Hepatocyte (in vitro differentiated cells): ENCODE results near the gene SLC9A7. TPM values are rescaled to one million over a fixed set of nuclear protein-coding genes. Genes with fewer than 3 reads are reported as not detected.

Experiments used
- DNase-seq: peaks from one replicate; pipeline ENCODE4 v3.0.0-alpha.2; 2016; ENCODE audit warnings: low spot score
- H2AFZ ChIP-seq: fragments of 200-600 bp; sonication (generic); 2 replicates; pipeline ENCODE4 v1.6.0; 2016; ENCODE audit warnings: antibody characterized with exemption, mild to moderate bottlenecking
- H3K27ac ChIP-seq: fragments of 200-600 bp; sonication (generic); 2 replicates; pipeline ENCODE4 v1.5.1; 2016; ENCODE audit warnings: mild to moderate bottlenecking
- H3K27me3 ChIP-seq: fragments of 200-600 bp; sonication (generic); 2 replicates; pipeline ENCODE4 v1.6.1; 2016
- H3K36me3 ChIP-seq: fragments of 200-600 bp; sonication (generic); replicated peaks from 2 replicates; pipeline ENCODE4 v1.5.1; 2016; ENCODE audit warnings: low read depth; ENCODE audit not compliant: insufficient read depth
- H3K4me1 ChIP-seq: fragments of 200-600 bp; sonication (generic); 2 replicates; pipeline ENCODE4 v1.5.1; 2016; ENCODE audit warnings: mild to moderate bottlenecking, moderate library complexity; ENCODE audit not compliant: insufficient read depth
- H3K4me2 ChIP-seq: fragments of 200-600 bp; sonication (generic); 2 replicates; pipeline ENCODE4 v1.6.0; 2016
- H3K4me3 ChIP-seq: fragments of 200-600 bp; sonication (generic); 2 replicates; pipeline ENCODE4 v1.5.1; 2016; ENCODE audit warnings: mild to moderate bottlenecking
- H3K79me2 ChIP-seq: fragments of 200-600 bp; sonication (generic); 2 replicates; pipeline ENCODE4 v1.6.0; 2017; ENCODE audit warnings: mild to moderate bottlenecking
- H3K9me2 ChIP-seq: fragments of 200-600 bp; sonication (generic); replicated peaks from 2 replicates; pipeline ENCODE4 v1.6.0; 2017; ENCODE audit warnings: mild to moderate bottlenecking; ENCODE audit not compliant: insufficient read depth
- H3K9me3 ChIP-seq: fragments of 200-600 bp; sonication (generic); 2 replicates; pipeline ENCODE4 v1.5.1; 2016; ENCODE audit warnings: low read depth, mild to moderate bottlenecking
- H4K20me1 ChIP-seq: fragments of 200-600 bp; sonication (generic); 2 replicates; pipeline ENCODE4 v1.6.0; 2016; ENCODE audit warnings: mild to moderate bottlenecking; ENCODE audit not compliant: insufficient read depth, poor library complexity, severe bottlenecking
- CTCF ChIP-seq: fragments of 200-600 bp; sonication (generic); IDR thresholded peaks from 2 replicates; pipeline ENCODE4 v1.5.1; 2016; ENCODE audit warnings: antibody characterized with exemption, mild to moderate bottlenecking; ENCODE audit not compliant: poor library complexity
- EZH2 ChIP-seq: fragments of 200-600 bp; sonication (generic); IDR thresholded peaks from 2 replicates; pipeline ENCODE4 v1.6.1; 2016; ENCODE audit warnings: antibody characterized with exemption, mild to moderate bottlenecking, borderline replicate concordance
- EZH2phosphoT487 ChIP-seq: fragments of 200-600 bp; sonication (generic); IDR thresholded peaks from one replicate; pipeline ENCODE4 v1.6.1; 2018; ENCODE audit warnings: antibody characterized with exemption, mild to moderate bottlenecking, low read depth, moderate library complexity; ENCODE audit not compliant: unreplicated experiment, severe bottlenecking
- WGBS: methylation state at CpG from one replicate; pipeline ENCODE4 v1.1.6; 2016; ENCODE audit warnings: low lambda C conversion rate; ENCODE audit errors: missing lambda C conversion rate; 5-methylcytosine and 5-hydroxymethylcytosine counted together
- polyA plus RNA-seq: library from polyadenylated mRNA; unstranded; fragments of >200 nt; fragmentation: Nextera tagmentation; extraction: Ambion mirVana; gene quantifications from 2 replicates; pipeline ENCODE4 v1.2.1, GENCODE V29; 2016
- total RNA-seq: library from RNA; depleted of rRNA; stranded (reverse); fragments of >200 nt; gene quantifications from 2 replicates; pipeline ENCODE4 v1.2.3, GENCODE V29; 2014

SLC9A7 gene
- total and polyA plus RNA-seq, 2 experiments from 2014 or later: 3.6 to 8.1 TPM

DNA sequence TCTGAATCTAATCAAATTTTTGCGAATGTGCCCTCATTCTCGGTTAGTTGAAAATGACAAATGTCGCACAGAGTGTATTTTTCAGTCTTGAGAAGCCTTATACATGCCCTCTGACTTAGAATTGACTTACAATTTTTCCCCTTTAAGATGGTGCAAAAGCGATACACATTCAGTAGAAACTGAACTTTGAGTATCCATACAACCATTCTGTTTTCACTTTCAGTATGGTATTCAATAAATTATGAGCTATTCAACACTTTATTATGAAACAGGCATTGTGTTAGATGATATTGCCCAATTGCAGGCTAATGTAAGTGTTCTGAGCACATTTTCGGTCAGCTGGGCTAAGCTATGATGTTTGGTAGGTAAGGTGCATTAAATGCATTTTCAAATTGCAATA lies 43.4 kb downstream of the SLC9A7 start:
- 77% methylated on average over 5 of the region's 5 CpGs for WGBS
- no peaks in the 10 kb centered on the region for H3K79me2 ChIP-seq
- H4K20me1 ChIP-seq: no peaks in the 10 kb centered on the region

GRCh38 chrX:46713672-46714490 lies 45.0 kb downstream of the SLC9A7 start:
- Histone ChIP-seq H3K27me3 (no peaks in the 10 kb centered on the region), H3K4me3 (no peak overlapping the region), H4K20me1 (no peaks in the 10 kb centered on the region), H3K4me2 (no peak overlapping the region), H3K9me3 (no peaks in the 10 kb centered on the region), H3K27ac (no peak overlapping the region), H3K9me2 (no peaks in the 10 kb centered on the region), H2AFZ (no peak overlapping the region), H3K36me3 (no peaks in the 10 kb centered on the region), H3K4me1 (no peaks in the 10 kb centered on the region), H3K79me2 (no peaks in the 10 kb centered on the region)
- 73% methylated on average over 5 of the region's 5 CpGs for WGBS
- no peak for DNase-seq
- TF ChIP-seq EZH2phosphoT487 (no peak), CTCF (no peak), EZH2 (no peak)

More for the DNA sequence above, 43.4 kb downstream of the SLC9A7 start:
- Histone ChIP-seq H3K4me1 (no peaks in the 10 kb centered on the region), H3K4me3 (no peak overlapping the region), H3K9me2 (no peaks in the 10 kb centered on the region), H3K27ac (no peak overlapping the region), H2AFZ (no peak overlapping the region), H3K9me3 (no peaks in the 10 kb centered on the region), H3K36me3 (no peaks in the 10 kb centered on the region), H3K27me3 (no peaks in the 10 kb centered on the region), H3K4me2 (no peak overlapping the region)
- DNase-seq: no peak
- no peak for TF ChIP-seq CTCF
- TF ChIP-seq EZH2: no peak
- no peak for TF ChIP-seq EZH2phosphoT487

DNA sequence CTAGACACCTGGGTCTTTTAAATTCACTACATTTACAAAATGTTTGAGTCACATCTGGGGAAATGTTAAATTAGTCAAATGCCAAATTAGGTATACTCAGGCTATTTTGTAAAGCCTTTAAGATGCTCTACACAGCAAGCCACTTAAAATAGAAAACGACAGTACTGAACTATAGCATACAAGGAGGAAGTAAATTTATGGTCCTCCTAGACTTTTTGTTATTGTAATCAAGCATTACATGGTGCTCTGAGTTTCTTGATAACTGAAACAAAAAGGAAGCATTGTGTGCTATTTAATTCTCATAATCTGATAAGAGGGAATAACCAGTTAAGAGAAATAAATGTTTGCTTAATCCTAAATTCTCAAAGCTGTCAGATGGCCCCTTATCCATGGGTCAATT lies 46.2 kb downstream of the SLC9A7 start:
- H3K9me2 ChIP-seq: no peaks in the 10 kb centered on the region
- H3K9me3 ChIP-seq: no peaks in the 10 kb centered on the region
- DNase-seq: no peak
- no peak overlapping the region for H3K4me3 ChIP-seq
- no peaks in the 10 kb centered on the region for H3K36me3 ChIP-seq
- no peaks in the 10 kb centered on the region for H3K27me3 ChIP-seq
- no peaks in the 10 kb centered on the region for H3K79me2 ChIP-seq
- no peak overlapping the region for H3K27ac ChIP-seq
- TF ChIP-seq EZH2 (no peak), CTCF (no peak), EZH2phosphoT487 (no peak)
- no peak overlapping the region for H2AFZ ChIP-seq
- H3K4me2 ChIP-seq: no peak overlapping the region
- WGBS: 49% methylated on average over 1 of the region's 1 CpG
- H3K4me1 ChIP-seq: no peaks in the 10 kb centered on the region
- no peaks in the 10 kb centered on the region for H4K20me1 ChIP-seq
